Large intestine (tissue), 3 donors: ENCODE results near the gene FBL. TPM values are rescaled to one million over a fixed set of nuclear protein-coding genes. Genes with fewer than 3 reads are reported as not detected.
"Not testable (repeated sequence)": the region's sequence is repeated elsewhere in the genome, so short reads cannot be mapped to it uniquely, and the experiment has no call there.

Experiments used
- DNase-seq, 2 donors: peaks; one replicate each; pipeline versions ENCODE4 v3.0.0 to v3.0.0-alpha.2; 2013
- H3K27ac ChIP-seq: one replicate; pipeline ENCODE4 v1.5.1; 2013; ENCODE audit warnings: low read length
- H3K27me3 ChIP-seq: 2 replicates; pipeline ENCODE4 v1.6.1; 2013; ENCODE audit warnings: low read length; ENCODE audit not compliant: control insufficient read depth, insufficient read depth
- H3K36me3 ChIP-seq: 2 replicates; pipeline ENCODE4 v1.6.1; 2013; ENCODE audit warnings: low read length; ENCODE audit not compliant: control insufficient read depth, insufficient read depth
- H3K4me1 ChIP-seq: one replicate; pipeline ENCODE4 v1.6.1; 2013; ENCODE audit warnings: low read length; ENCODE audit not compliant: control insufficient read depth, insufficient read depth
- H3K4me3 ChIP-seq: one replicate; pipeline ENCODE4 v1.5.1; 2013; ENCODE audit warnings: low read length
- H3K9me3 ChIP-seq: one replicate; pipeline ENCODE4 v1.6.1; 2013; ENCODE audit warnings: mild to moderate bottlenecking, low read depth, low read length, moderate library complexity; ENCODE audit not compliant: control insufficient read depth
- WGBS: methylation state at CpG from one replicate; pipeline ENCODE4 v1.1.5; 2013; ENCODE audit warnings: low lambda C conversion rate; ENCODE audit not compliant: insufficient coverage; 5-methylcytosine and 5-hydroxymethylcytosine counted together
- polyA plus RNA-seq: library from polyadenylated mRNA; unstranded; fragments of 120-200 nt; gene quantifications from one replicate; pipeline ENCODE4 v1.2.1, GENCODE V29; 2013

FBL gene
- polyA plus RNA-seq, 1 donor: 226 TPM

GRCh38 chr19:39816287-39817048 is 29.7 kb downstream of the FBL start:
- H3K27me3 ChIP-seq: no peaks in the 10 kb centered on the region
- no peak overlapping the region for H3K27ac ChIP-seq
- H3K36me3 ChIP-seq: no peaks in the 10 kb centered on the region
- H3K9me3 ChIP-seq: no peaks in the 10 kb centered on the region
- no peaks in the 10 kb centered on the region for H3K4me1 ChIP-seq
- H3K4me3 ChIP-seq: no peak overlapping the region
- DNase-seq: no peak
- 60% methylated on average over 2 of the region's 5 CpGs for WGBS

- H3K36me3 ChIP-seq: no peaks in the 10 kb centered on the region
- no peaks in the 10 kb centered on the region for H3K9me3 ChIP-seq
- no peak overlapping the region for H3K4me3 ChIP-seq
- 86% methylated on average over 1 of the region's 3 CpGs for WGBS
- H3K4me1 ChIP-seq: no peaks in the 10 kb centered on the region
- no peaks in the 10 kb centered on the region for H3K27me3 ChIP-seq
- no peak overlapping the region for H3K27ac ChIP-seq
- no peak for DNase-seq
Measured at GRCh38 chr19:39814595-39814994, 31.6 kb downstream of the FBL start.

- not testable (repeated sequence) for H3K9me3 ChIP-seq, H3K4me1 ChIP-seq, H3K27ac ChIP-seq, DNase-seq, H3K36me3 ChIP-seq, H3K4me3 ChIP-seq, H3K27me3 ChIP-seq
- WGBS: no CpG with 5 or more reads among the region's 6 CpGs
Measured at GRCh38 chr19:39814111-39814510, 32.1 kb downstream of the FBL start.

GRCh38 chr19:39813264-39813993 is 32.8 kb downstream of the FBL start:
- Histone ChIP-seq H3K4me1 (no peaks in the 10 kb centered on the region), H3K27ac (no peak overlapping the region), H3K9me3 (no peaks in the 10 kb centered on the region), H3K27me3 (no peaks in the 10 kb centered on the region), H3K4me3 (no peak overlapping the region), H3K36me3 (no peaks in the 10 kb centered on the region)
- DNase-seq: no peak
- WGBS: 65% methylated on average over 2 of the region's 9 CpGs

GRCh38 chr19:39811064-39811463 is 35.1 kb downstream of the FBL start:
- DNase-seq: no peak
- no CpG with 5 or more reads among the region's 4 CpGs for WGBS
- no peaks in the 10 kb centered on the region for H3K9me3 ChIP-seq
- no peaks in the 10 kb centered on the region for H3K27me3 ChIP-seq
- no peak overlapping the region for H3K27ac ChIP-seq
- no peaks in the 10 kb centered on the region for H3K36me3 ChIP-seq
- no peak overlapping the region for H3K4me3 ChIP-seq
- no peaks in the 10 kb centered on the region for H3K4me1 ChIP-seq

- Histone ChIP-seq H3K4me3 (no peak overlapping the region), H3K9me3 (no peaks in the 10 kb centered on the region), H3K27me3 (no peaks in the 10 kb centered on the region), H3K36me3 (no peaks in the 10 kb centered on the region), H3K4me1 (no peaks in the 10 kb centered on the region), H3K27ac (no peak overlapping the region)
- 60% methylated on average over 1 of the region's 4 CpGs for WGBS
- DNase-seq: no peak
Measured at GRCh38 chr19:39810424-39810823, 35.8 kb downstream of the FBL start.

- WGBS: no CpG with 5 or more reads among the region's 4 CpGs
- no peak for DNase-seq
- no peaks in the 10 kb centered on the region for H3K36me3 ChIP-seq
Measured at GRCh38 chr19:39809368-39809767, 36.8 kb downstream of the FBL start.

GRCh38 chr19:39808688-39809087 is 37.5 kb downstream of the FBL start:
- not testable (repeated sequence) for H3K27me3 ChIP-seq, H3K4me3 ChIP-seq, H3K4me1 ChIP-seq, H3K9me3 ChIP-seq, H3K36me3 ChIP-seq, DNase-seq, H3K27ac ChIP-seq
- 86% methylated on average over 1 of the region's 7 CpGs for WGBS

More at GRCh38 chr19:39809368-39809767, 36.8 kb downstream of the FBL start:
- Histone ChIP-seq H3K27ac (no peak overlapping the region), H3K27me3 (no peaks in the 10 kb centered on the region), H3K4me1 (no peaks in the 10 kb centered on the region), H3K4me3 (no peak overlapping the region), H3K9me3 (no peaks in the 10 kb centered on the region)

- WGBS: no CpG with 5 or more reads among the region's 5 CpGs
- Histone ChIP-seq H3K27ac (no peak overlapping the region), H3K4me3 (no peak overlapping the region), H3K4me1 (no peaks in the 10 kb centered on the region), H3K27me3 (peaks cover 4% of the 10 kb centered on the region), H3K36me3 (no peaks in the 10 kb centered on the region), H3K9me3 (no peaks in the 10 kb centered on the region)
- no peak for DNase-seq
Measured at GRCh38 chr19:39807846-39808364, 38.3 kb downstream of the FBL start.

- Histone ChIP-seq H3K36me3 (no peaks in the 10 kb centered on the region), H3K9me3 (no peaks in the 10 kb centered on the region), H3K4me3 (no peak overlapping the region), H3K27me3 (peaks cover 5% of the 10 kb centered on the region), H3K27ac (no peak overlapping the region), H3K4me1 (no peaks in the 10 kb centered on the region)
- no CpG with 5 or more reads among the region's 5 CpGs for WGBS
- no peak for DNase-seq
Measured at GRCh38 chr19:39805104-39805503, 41.1 kb downstream of the FBL start.
